Measurements from ENCODE around the gene MRPS24.

The MRPS24 gene

DNA sequence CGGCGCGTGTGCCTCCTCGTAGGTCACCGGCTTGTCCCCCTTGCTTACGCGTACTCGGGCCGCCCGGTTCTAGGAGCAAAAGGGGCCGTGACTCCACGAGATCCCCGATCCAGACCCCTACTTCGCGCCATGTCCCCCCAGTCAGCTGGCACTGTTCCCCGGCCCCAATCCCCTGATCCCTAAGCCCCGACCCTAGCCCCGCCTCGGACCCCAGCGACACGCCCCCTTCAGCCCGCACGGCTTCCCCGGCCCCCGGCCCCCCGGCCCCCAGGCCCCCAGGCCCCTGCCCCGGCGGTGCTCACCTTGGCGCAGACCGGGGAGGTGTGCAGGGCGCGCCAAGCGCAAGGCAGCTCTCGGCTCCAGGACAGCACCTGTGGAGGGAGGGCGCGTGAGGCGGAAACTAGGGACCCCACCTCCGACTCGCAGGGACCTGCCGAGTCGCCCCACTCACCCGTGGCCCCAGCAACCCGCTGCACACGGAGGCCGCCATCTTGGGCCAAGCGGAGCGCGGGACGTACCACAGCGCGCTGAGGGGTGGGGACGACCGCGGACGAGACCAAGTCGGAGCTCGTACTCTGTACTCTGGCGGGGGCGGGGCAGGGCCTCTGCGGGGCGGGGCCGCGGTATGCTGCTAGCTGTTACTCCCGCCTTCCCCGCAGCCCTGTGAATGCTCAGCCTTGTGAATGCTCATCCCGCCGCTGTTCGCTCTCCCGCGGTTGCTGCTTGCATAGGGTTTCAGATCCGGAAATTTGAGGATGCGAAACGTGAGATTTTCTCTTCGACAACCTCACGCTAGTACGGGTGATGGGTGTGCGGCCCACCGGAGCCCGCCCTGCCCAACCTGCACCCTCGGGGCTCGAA lies at the start of gene MRPS24:
MRPS24 (minus strand) TSS at position 512 of the 861 bp plus-strand sequence; CDS start at position 490, 22 bp downstream.
- H3K4me1 ChIP-seq: peaks cover 0 to 47% (median 34%) of the 10 kb centered on the region in 4 donors
- peak within 1 kb of the TSS; percentile 93 to 98 for H3K4me3 ChIP-seq
- peaks cover 19 to 30% (median 24%) of the 10 kb centered on the region in 3 donors for H3K36me3 ChIP-seq
- H3K27me3 ChIP-seq: no peaks in the 10 kb centered on the region
- peak; percentile 96 to 98 for DNase-seq
- intact Hi-C loops (cut with DNase I; ENCODE audit: low total_unique reads): no loop called here
- TF ChIP-seq, protein P1, sequence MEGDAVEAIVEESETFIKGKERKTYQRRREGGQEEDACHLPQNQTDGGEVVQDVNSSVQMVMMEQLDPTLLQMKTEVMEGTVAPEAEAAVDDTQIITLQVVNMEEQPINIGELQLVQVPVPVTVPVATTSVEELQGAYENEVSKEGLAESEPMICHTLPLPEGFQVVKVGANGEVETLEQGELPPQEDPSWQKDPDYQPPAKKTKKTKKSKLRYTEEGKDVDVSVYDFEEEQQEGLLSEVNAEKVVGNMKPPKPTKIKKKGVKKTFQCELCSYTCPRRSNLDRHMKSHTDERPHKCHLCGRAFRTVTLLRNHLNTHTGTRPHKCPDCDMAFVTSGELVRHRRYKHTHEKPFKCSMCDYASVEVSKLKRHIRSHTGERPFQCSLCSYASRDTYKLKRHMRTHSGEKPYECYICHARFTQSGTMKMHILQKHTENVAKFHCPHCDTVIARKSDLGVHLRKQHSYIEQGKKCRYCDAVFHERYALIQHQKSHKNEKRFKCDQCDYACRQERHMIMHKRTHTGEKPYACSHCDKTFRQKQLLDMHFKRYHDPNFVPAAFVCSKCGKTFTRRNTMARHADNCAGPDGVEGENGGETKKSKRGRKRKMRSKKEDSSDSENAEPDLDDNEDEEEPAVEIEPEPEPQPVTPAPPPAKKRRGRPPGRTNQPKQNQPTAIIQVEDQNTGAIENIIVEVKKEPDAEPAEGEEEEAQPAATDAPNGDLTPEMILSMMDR (IDR thresholded peaks at IDR 0.05): no peak
- H3K9me3 ChIP-seq: no peaks in the 10 kb centered on the region
- H3K27ac ChIP-seq: peak within 1 kb of the TSS; percentile 88 to 95

DNA sequence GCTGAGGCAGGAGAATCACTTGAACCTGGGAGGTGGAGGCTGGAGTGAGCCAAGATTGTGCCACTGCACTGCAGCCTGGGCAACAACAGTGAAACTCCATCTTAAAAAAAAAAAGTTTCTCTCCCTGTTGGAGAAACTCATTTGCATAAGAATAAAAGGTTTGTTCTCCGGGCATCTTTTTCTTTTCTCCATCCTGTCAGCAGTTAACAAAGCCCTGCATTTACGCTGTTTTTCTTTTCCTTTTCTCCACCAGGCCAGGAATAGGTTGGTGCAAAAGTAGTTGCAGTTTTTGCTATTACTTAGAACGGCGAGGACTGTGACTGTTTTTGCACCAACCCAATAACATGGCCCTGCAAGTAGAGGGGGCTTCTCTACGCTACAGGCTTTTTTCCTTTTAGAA lies 46.6 kb upstream of the MRPS24 start:
- H3K9me3 ChIP-seq: no peaks in the 10 kb centered on the region
- no peaks in the 10 kb centered on the region for H3K4me1 ChIP-seq
- no peak overlapping the region for H3K4me3 ChIP-seq
- H3K27ac ChIP-seq: no peak overlapping the region
- TF ChIP-seq, protein P1 (IDR thresholded peaks at IDR 0.05): no peak
- H3K27me3 ChIP-seq: no peaks in the 10 kb centered on the region
- intact Hi-C loops (cut with DNase I; ENCODE audit: low total_unique reads): no loop called here
- peaks cover 0 to 8% (median 0%) of the 10 kb centered on the region in 3 donors for H3K36me3 ChIP-seq
- no peak for DNase-seq

DNA sequence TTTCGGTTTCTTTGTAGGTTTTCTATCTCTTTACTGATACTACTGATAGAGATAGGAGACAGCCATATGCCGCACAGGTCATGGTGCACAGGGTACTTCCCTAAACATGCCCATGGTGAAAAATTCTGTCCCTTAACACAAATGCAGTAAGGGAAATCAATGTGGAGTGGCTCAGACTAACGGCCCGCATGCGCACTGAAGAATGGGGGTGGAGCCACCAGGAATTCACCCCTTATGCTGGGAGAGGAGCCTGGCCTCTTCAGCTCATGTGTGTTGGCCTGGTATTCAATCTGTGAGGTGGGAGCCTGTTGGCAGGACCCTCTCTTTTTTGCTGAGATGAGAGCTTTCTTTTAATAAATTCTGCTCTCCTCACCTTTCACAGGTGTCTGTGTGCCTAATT lies 45.5 kb upstream of the MRPS24 start:
- H3K36me3 ChIP-seq: peaks cover 0 to 8% (median 0%) of the 10 kb centered on the region in 3 donors
- DNase-seq: no peak
- H3K4me3 ChIP-seq: no peak overlapping the region
- no peak overlapping the region for H3K27ac ChIP-seq
- H3K9me3 ChIP-seq: no peaks in the 10 kb centered on the region
- intact Hi-C loops (cut with DNase I; ENCODE audit: low total_unique reads): no loop called here
- TF ChIP-seq, protein P1 (IDR thresholded peaks at IDR 0.05): no peak
- H3K27me3 ChIP-seq: no peaks in the 10 kb centered on the region
- no peaks in the 10 kb centered on the region for H3K4me1 ChIP-seq

DNA sequence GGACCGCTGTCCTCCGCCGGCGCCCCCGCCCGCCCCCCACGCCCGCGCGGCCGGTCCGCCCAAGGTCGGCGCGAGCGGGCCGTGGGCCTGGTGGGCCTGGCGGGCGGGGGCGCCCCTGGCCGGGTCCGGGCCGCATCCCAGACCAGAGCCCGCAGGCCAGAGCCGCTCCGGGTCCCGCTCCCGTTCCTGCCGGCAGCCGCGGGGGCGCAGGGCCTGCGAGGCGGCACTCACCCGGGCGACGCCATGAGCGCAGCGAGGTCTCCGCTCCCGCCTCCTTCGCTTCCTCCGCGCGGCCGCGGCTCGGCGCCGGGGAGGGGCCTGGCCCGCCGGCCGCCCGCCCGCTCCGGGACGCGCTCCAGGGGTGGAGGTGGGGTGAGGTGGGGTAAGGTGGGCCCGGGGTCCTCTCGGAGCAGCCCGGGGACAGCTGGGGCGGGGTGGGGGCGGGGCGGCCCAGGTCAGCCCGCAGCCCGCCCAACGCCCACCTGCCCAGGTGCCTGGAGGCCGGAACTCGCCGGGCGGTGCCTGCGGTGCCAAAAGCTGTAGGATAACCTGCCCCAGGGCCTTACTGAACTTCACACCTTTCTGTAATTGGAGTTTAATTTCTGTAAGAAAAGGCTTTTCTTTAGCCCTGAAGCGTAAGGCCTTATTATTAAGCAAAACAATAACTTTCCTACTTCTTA lies 37.2 kb upstream of the MRPS24 start, which contains the start of gene URGCP:
URGCP (minus strand) TSS at position 266 of the 680 bp plus-strand sequence; CDS start at position 245, 21 bp downstream.
- intact Hi-C loops (cut with DNase I; ENCODE audit: low total_unique reads): loop anchor here (5.0 kb wide), 1 partner anchor 34 kb away; no protein-coding TSS in a partner anchor
- Histone ChIP-seq H3K36me3 (no peaks in the 10 kb centered on the region), H3K27ac (peak within 1 kb of the TSS; percentile 82 to 90), H3K4me1 (peaks cover 0 to 41% (median 25%) of the 10 kb centered on the region in 4 donors), H3K9me3 (no peaks in the 10 kb centered on the region), H3K27me3 (no peaks in the 10 kb centered on the region), H3K4me3 (peak within 1 kb of the TSS; percentile 66 to 71)
- DNase-seq: peak; percentile 25 to 71
- TF ChIP-seq, protein P1 (IDR thresholded peaks at IDR 0.05): no peak

DNA sequence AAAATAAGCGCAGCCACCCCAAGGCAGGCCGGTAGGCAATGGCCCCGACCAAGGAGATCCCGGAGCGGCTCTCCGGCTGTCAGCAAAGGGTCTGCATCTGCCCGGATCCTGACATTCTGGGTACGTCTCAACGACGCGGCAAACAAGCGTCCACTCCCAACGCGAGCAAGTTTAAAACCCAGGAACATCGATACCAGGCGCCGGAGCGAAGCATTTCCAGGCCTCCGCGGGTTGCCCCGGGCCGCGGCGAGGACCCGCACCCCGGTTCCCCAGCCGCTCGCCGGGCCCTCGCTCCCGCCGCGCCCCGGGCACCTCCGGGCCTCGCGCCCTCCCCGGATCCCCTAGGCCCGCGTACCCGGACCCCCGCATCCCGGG lies 36.6 kb upstream of the MRPS24 start:
- Histone ChIP-seq H3K27me3 (no peaks in the 10 kb centered on the region), H3K36me3 (no peaks in the 10 kb centered on the region), H3K4me1 (peaks cover 0 to 46% (median 31%) of the 10 kb centered on the region in 4 donors), H3K9me3 (no peaks in the 10 kb centered on the region), H3K27ac (peak overlapping the region; percentile 82 to 90), H3K4me3 (peak overlapping the region; percentile 66 to 71)
- intact Hi-C loops (cut with DNase I; ENCODE audit: low total_unique reads): loop anchor here (5.0 kb wide), 1 partner anchor 34 kb away; no protein-coding TSS in a partner anchor
- peak in 1 of 2 donors; percentile 22 for DNase-seq
- TF ChIP-seq, protein P1 (IDR thresholded peaks at IDR 0.05): no peak
